ENCODE results near the gene VAV2. TPM values are rescaled to one million over a fixed set of nuclear protein-coding genes. Genes with fewer than 3 reads are reported as not detected.

Gene VAV2
- polyA plus RNA-seq, 2 of the 4 experiments (the other 2 are of a cell fraction): 9.8 to 21.4 TPM

DNA sequence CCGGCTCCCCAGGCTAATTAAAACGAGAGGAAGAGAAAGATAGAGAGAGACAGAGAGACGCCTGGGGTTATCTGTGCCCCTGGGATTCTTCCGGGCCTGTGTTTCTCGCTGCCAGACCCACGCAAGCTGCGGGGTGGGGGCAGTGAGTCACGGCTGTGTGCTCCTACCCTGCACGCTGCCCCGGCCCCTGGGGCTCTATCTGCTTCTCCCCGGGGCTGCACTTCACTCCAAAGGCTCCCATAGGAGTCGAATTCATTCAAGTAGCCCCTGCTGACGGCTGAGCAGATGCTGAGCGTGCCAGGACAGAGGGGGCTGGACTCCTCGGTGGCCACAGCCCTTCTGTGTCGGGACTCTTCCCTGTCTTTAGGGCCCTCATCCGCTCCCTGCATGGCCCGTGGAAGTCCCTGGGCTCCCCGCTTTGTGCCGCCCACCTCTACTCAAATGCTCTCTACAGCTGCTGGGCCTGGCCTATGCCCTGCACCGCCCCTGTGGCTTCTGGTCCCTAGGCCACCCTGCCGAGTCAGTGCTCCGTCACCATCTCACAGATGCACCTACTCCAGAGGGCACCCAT, 276.7 kb downstream of the VAV2 start:
- Histone ChIP-seq H3K4me3 (no peak overlapping the region), H3K9me3 (no peaks in the 10 kb centered on the region), H3K27ac (no peak overlapping the region), H3K4me1 (no peaks in the 10 kb centered on the region), H3K4me2 (no peak overlapping the region)
- DNase-seq (ENCODE audit: low read depth in 1 of 2, low spot score in 1 of 2) (no peak), FAIRE-seq (no peak), ATAC-seq (peak in 1 of 2 experiments; percentile 26; a peak in 4 of 6 replicates)
- 70% methylated on average over 23 of the region's 23 CpGs for WGBS (ENCODE audit: missing lambda C conversion rate)
- CTCF ChIA-PET: interaction anchor here (0.8 to 4.2 kb wide), 8 partner anchors 9 to 278 kb away, joined by 3 to 16 read pairs (median 4); no protein-coding TSS in a partner anchor
- POLR2A ChIA-PET: no interaction called here
- TF ChIP-seq ZNF302 (CRISPR knock-in tag; IDR thresholded peaks at IDR 0.05) (no peak), CEBPB (IDR thresholded peaks at IDR 0.05) (no peak)

DNA sequence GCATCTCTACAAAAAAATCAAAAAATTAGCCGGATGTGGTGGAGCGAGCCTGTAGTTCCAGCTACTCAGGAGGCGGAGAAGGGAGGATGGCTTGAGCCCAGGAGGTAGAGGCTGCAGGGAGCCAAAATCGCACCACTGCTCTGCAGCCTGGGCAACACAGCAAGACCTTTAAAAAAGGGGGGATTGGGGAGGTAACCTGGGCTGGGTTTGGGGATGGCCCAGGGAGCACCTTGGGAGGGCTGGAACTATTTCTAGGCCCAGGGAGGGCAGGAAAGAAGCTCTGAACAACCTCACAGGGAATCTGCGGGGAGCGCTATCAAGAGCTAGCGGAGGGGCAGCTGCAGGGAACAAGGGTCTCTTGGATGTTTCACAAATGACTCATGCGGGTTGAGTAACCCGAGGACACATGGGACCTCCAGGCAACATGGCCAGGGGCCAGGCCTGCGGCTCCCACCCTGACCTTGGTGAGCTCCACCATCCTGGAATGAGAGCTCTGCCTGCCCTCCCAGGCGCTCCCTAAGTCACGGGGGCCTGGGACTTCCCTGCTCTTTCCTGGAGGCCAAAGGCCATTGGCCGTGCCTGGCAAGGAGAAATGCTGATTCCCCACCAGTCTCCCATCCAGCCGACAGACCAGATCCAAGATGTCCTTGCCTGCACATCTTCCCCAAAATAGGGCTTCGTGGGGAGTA, 277.4 kb downstream of the VAV2 start:
- POLR2A ChIA-PET: no interaction called here
- Histone ChIP-seq H3K4me1 (no peaks in the 10 kb centered on the region), H3K27ac (no peak overlapping the region), H3K4me3 (no peak overlapping the region), H3K9me3 (no peaks in the 10 kb centered on the region), H3K4me2 (no peak overlapping the region)
- 73% methylated on average over 15 of the region's 15 CpGs for WGBS (ENCODE audit: missing lambda C conversion rate)
- CTCF ChIA-PET: interaction anchor here (1.0 to 4.2 kb wide), 7 partner anchors 12 to 279 kb away, joined by 3 to 16 read pairs (median 4); no protein-coding TSS in a partner anchor
- ATAC-seq (no peak), FAIRE-seq (no peak), DNase-seq (ENCODE audit: low read depth in 1 of 2, low spot score in 1 of 2) (no peak)
- TF ChIP-seq, protein P1, sequence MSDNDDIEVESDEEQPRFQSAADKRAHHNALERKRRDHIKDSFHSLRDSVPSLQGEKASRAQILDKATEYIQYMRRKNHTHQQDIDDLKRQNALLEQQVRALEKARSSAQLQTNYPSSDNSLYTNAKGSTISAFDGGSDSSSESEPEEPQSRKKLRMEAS (IDR thresholded peaks at IDR 0.05): no peak
- TF ChIP-seq EHF (CRISPR knock-in tag; IDR thresholded peaks at IDR 0.05) (no peak), CEBPB (IDR thresholded peaks at IDR 0.05) (no peak), FOXS1 (CRISPR knock-in tag; IDR thresholded peaks at IDR 0.05) (no peak), KDM1A (IDR thresholded peaks at IDR 0.05; ENCODE audit: low read depth) (no peak), GATA3 (IDR thresholded peaks at IDR 0.05; ENCODE audit: borderline replicate concordance) (no peak)
- TF ChIP-seq, protein P2, sequence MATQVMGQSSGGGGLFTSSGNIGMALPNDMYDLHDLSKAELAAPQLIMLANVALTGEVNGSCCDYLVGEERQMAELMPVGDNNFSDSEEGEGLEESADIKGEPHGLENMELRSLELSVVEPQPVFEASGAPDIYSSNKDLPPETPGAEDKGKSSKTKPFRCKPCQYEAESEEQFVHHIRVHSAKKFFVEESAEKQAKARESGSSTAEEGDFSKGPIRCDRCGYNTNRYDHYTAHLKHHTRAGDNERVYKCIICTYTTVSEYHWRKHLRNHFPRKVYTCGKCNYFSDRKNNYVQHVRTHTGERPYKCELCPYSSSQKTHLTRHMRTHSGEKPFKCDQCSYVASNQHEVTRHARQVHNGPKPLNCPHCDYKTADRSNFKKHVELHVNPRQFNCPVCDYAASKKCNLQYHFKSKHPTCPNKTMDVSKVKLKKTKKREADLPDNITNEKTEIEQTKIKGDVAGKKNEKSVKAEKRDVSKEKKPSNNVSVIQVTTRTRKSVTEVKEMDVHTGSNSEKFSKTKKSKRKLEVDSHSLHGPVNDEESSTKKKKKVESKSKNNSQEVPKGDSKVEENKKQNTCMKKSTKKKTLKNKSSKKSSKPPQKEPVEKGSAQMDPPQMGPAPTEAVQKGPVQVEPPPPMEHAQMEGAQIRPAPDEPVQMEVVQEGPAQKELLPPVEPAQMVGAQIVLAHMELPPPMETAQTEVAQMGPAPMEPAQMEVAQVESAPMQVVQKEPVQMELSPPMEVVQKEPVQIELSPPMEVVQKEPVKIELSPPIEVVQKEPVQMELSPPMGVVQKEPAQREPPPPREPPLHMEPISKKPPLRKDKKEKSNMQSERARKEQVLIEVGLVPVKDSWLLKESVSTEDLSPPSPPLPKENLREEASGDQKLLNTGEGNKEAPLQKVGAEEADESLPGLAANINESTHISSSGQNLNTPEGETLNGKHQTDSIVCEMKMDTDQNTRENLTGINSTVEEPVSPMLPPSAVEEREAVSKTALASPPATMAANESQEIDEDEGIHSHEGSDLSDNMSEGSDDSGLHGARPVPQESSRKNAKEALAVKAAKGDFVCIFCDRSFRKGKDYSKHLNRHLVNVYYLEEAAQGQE (IDR thresholded peaks at IDR 0.05): no peak

DNA sequence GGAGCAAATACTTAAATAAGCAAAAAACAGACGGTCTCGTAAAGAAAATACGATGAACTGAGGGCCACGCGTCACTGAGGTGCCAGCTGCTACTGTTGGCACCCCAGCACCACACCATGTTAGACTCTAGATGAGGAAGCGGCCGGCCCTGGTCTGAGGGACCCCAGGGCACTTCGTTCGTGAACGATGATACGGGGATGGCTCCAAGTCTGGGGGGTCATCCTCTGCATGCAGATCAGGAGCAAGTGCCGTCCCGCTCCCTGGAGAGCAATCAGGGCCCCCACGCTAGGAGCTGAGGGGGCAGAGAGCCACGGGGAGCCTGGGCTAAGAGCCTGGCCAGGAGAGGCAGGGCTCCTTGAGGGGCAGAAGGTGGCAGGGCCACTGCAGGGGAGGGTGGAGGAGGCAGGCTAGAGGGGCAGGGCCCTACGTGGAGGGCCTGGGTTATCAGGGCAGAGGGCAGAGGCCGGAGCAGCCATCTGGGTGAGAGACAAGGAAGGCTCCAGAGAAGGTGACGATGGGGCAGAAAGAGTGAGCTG, 278.1 kb downstream of the VAV2 start:
- Histone ChIP-seq H3K4me1 (no peaks in the 10 kb centered on the region), H3K4me3 (no peak overlapping the region), H3K4me2 (no peak overlapping the region), H3K27ac (no peak overlapping the region), H3K9me3 (no peaks in the 10 kb centered on the region)
- FAIRE-seq: no peak
- CTCF ChIA-PET: interaction anchor here (1.0 to 2.2 kb wide), 5 partner anchors 13 to 219 kb away, joined by 4 to 10 read pairs (median 5); no protein-coding TSS in a partner anchor
- DNase-seq (ENCODE audit: low read depth in 1 of 2, low spot score in 1 of 2): no peak
- TF ChIP-seq PHF8 (IDR thresholded peaks at IDR 0.05; ENCODE audit: borderline replicate concordance, low read depth): no peak
- no peak for TF ChIP-seq RCOR1 (IDR thresholded peaks at IDR 0.05; ENCODE audit: low read depth, low read length)
- POLR2A ChIA-PET: no interaction called here
- no peak for ATAC-seq
- 79% methylated on average over 15 of the region's 18 CpGs for WGBS (ENCODE audit: missing lambda C conversion rate)

DNA sequence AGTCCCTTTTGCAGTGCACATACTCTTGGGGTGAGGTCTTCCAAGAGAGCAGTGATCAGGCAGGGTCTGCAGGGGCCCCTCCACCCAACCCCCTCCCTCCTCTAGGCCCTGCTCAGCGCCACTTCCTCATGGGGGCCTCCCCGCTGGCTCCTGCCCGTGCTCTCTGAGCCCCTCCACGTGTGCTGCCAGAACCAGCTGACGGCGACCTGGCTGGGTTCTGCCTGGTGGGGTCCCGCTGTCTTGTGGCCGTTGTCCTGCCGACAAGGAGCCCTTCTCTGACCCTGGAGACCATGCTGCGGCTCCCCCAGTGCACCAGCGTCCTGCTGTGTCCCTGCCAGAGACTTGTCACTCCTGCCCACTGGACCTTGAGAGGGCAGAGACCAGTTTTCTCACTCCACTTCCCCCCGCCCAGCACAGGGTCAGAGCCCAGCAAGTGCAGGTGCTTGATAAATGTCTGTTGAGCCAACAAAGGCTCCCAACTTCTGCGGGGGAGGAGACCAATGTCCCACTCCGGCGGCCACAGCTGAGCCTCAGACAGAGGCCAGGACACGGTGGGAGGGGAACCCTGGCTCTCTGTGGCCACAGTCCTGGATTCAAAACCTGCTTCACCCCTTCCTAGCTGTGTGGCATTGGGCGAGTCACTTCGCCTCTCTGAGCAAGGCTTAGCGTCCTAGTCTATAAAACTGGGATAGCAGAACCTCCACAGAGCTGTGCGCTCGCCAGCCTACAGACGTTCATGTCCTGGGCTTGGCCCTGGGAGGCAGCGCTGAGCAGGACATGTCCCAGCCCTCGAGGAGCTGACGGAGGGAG, 278.8 kb downstream of the VAV2 start:
- DNase-seq (ENCODE audit: low read depth in 1 of 2, low spot score in 1 of 2) (no peak), FAIRE-seq (no peak), ATAC-seq (no peak)
- H3K9me3 ChIP-seq: no peaks in the 10 kb centered on the region
- CTCF ChIA-PET: interaction anchor here (0.8 to 1.5 kb wide), 5 partner anchors 13 to 180 kb away, joined by 3 to 10 read pairs (median 4); no protein-coding TSS in a partner anchor
- H3K4me2 ChIP-seq: no peak overlapping the region
- no peaks in the 10 kb centered on the region for H3K4me1 ChIP-seq
- no peak overlapping the region for H3K4me3 ChIP-seq
- H3K27ac ChIP-seq: no peak overlapping the region
- WGBS (ENCODE audit: missing lambda C conversion rate): 71% methylated on average over 21 of the region's 25 CpGs
- TF ChIP-seq SREBF2 (IDR thresholded peaks at IDR 0.05) (no peak), BHLHE40 (IDR thresholded peaks at IDR 0.05; ENCODE audit: low read depth, low read length) (no peak), POLR2AphosphoS2 (conservative IDR thresholded peaks at IDR 0.05; ENCODE audit: low read length) (no peak), HOXB5 (CRISPR knock-in tag; IDR thresholded peaks at IDR 0.05) (no peak), POLR2A (IDR thresholded peaks at IDR 0.05; ENCODE audit: low read length) (no peak), EHF (CRISPR knock-in tag; IDR thresholded peaks at IDR 0.05) (no peak), EP300 (IDR thresholded peaks at IDR 0.05) (no peak), HOXA7 (CRISPR knock-in tag; IDR thresholded peaks at IDR 0.05) (no peak), CEBPB (IDR thresholded peaks at IDR 0.05) (no peak), FOXS1 (CRISPR knock-in tag; IDR thresholded peaks at IDR 0.05) (no peak)
- TF ChIP-seq, protein P1 (IDR thresholded peaks at IDR 0.05): no peak
- TF ChIP-seq, protein P3, sequence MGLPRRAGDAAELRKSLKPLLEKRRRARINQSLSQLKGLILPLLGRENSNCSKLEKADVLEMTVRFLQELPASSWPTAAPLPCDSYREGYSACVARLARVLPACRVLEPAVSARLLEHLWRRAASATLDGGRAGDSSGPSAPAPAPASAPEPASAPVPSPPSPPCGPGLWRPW (IDR thresholded peaks at IDR 0.05): no peak
- TF ChIP-seq, protein P4, sequence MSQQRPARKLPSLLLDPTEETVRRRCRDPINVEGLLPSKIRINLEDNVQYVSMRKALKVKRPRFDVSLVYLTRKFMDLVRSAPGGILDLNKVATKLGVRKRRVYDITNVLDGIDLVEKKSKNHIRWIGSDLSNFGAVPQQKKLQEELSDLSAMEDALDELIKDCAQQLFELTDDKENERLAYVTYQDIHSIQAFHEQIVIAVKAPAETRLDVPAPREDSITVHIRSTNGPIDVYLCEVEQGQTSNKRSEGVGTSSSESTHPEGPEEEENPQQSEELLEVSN (IDR thresholded peaks at IDR 0.05; ENCODE audit: borderline replicate concordance, low read depth): no peak
- POLR2A ChIA-PET: no interaction called here

All from A549 (cell line).